IPS-18a (cell line): Measurements from ENCODE around the gene SLC25A5.
"Not testable (repeated sequence)": the region's sequence is repeated elsewhere in the genome, so short reads cannot be mapped to it uniquely, and the experiment has no call there.

ENCODE experiments used
- H3K27ac ChIP-seq: one replicate; pipeline ENCODE4 v1.5.1; 2013; ENCODE audit warnings: low read length
- H3K27me3 ChIP-seq: one replicate; pipeline ENCODE4 v1.6.1; 2013; ENCODE audit warnings: mild to moderate bottlenecking, low read length; ENCODE audit not compliant: control insufficient read depth, insufficient read depth
- H3K36me3 ChIP-seq: one replicate; pipeline ENCODE4 v1.6.1; 2013; ENCODE audit warnings: low read depth, low read length; ENCODE audit not compliant: control insufficient read depth
- H3K4me1 ChIP-seq: one replicate; pipeline ENCODE4 v1.6.1; 2013; ENCODE audit warnings: low read depth, low read length; ENCODE audit not compliant: control insufficient read depth
- H3K4me3 ChIP-seq: one replicate; pipeline ENCODE4 v1.5.1; 2013; ENCODE audit warnings: low read length
- H3K9ac ChIP-seq: one replicate; pipeline ENCODE4 v1.6.1; 2013; ENCODE audit warnings: mild to moderate bottlenecking, low read length, moderate library complexity
- H3K9me3 ChIP-seq: one replicate; pipeline ENCODE4 v1.6.1; 2013; ENCODE audit warnings: low read depth, low read length; ENCODE audit not compliant: control insufficient read depth

SLC25A5 gene

GRCh38 chrX:119495734-119496726 is 27.8 kb downstream of the SLC25A5 start:
- H3K9me3 ChIP-seq: no peaks in the 10 kb centered on the region
- H3K4me1 ChIP-seq: no peaks in the 10 kb centered on the region
- no peak overlapping the region for H3K9ac ChIP-seq

GRCh38 chrX:119497185-119497584 is 28.9 kb downstream of the SLC25A5 start:
- H3K4me3 ChIP-seq: no peak overlapping the region
- H3K27ac ChIP-seq: no peak overlapping the region
- H3K27me3 ChIP-seq: no peaks in the 10 kb centered on the region
- H3K4me1 ChIP-seq: no peaks in the 10 kb centered on the region
- no peaks in the 10 kb centered on the region for H3K36me3 ChIP-seq
- no peaks in the 10 kb centered on the region for H3K9me3 ChIP-seq
- H3K9ac ChIP-seq: no peak overlapping the region

More at GRCh38 chrX:119495734-119496726, 27.8 kb downstream of the SLC25A5 start:
- no peaks in the 10 kb centered on the region for H3K27me3 ChIP-seq
- no peak overlapping the region for H3K4me3 ChIP-seq
- H3K36me3 ChIP-seq: no peaks in the 10 kb centered on the region
- no peak overlapping the region for H3K27ac ChIP-seq

- no peaks in the 10 kb centered on the region for H3K9me3 ChIP-seq
- no peaks in the 10 kb centered on the region for H3K27me3 ChIP-seq
- no peak overlapping the region for H3K9ac ChIP-seq
- no peak overlapping the region for H3K4me3 ChIP-seq
- H3K36me3 ChIP-seq: no peaks in the 10 kb centered on the region
- H3K4me1 ChIP-seq: no peaks in the 10 kb centered on the region
- H3K27ac ChIP-seq: no peak overlapping the region
Observed at GRCh38 chrX:119500061-119500800, 32.0 kb downstream of the SLC25A5 start.

GRCh38 chrX:119501511-119502148 is 33.4 kb downstream of the SLC25A5 start:
- Histone ChIP-seq H3K36me3 (no peaks in the 10 kb centered on the region), H3K27ac (no peak overlapping the region), H3K4me3 (no peak overlapping the region), H3K4me1 (no peaks in the 10 kb centered on the region), H3K9me3 (no peaks in the 10 kb centered on the region), H3K9ac (no peak overlapping the region), H3K27me3 (no peaks in the 10 kb centered on the region)

GRCh38 chrX:119502727-119503483 is 34.7 kb downstream of the SLC25A5 start:
- Histone ChIP-seq H3K4me1 (no peaks in the 10 kb centered on the region), H3K4me3 (no peak overlapping the region), H3K27ac (no peak overlapping the region), H3K9ac (no peak overlapping the region), H3K9me3 (no peaks in the 10 kb centered on the region), H3K36me3 (no peaks in the 10 kb centered on the region), H3K27me3 (no peaks in the 10 kb centered on the region)

- Histone ChIP-seq H3K27me3 (no peaks in the 10 kb centered on the region), H3K9ac (no peak overlapping the region), H3K4me3 (no peak overlapping the region), H3K36me3 (no peaks in the 10 kb centered on the region), H3K27ac (no peak overlapping the region), H3K4me1 (no peaks in the 10 kb centered on the region), H3K9me3 (no peaks in the 10 kb centered on the region)
Observed at GRCh38 chrX:119503484-119503861, 35.2 kb downstream of the SLC25A5 start.

GRCh38 chrX:119505145-119505544 is 36.9 kb downstream of the SLC25A5 start:
- H3K9me3 ChIP-seq, H3K27me3 ChIP-seq, H3K27ac ChIP-seq, H3K4me1 ChIP-seq, H3K9ac ChIP-seq, H3K4me3 ChIP-seq, H3K36me3 ChIP-seq: not testable (repeated sequence)

GRCh38 chrX:119505945-119506344 is 37.7 kb downstream of the SLC25A5 start:
- no peaks in the 10 kb centered on the region for H3K9me3 ChIP-seq
- no peak overlapping the region for H3K4me3 ChIP-seq
- H3K27ac ChIP-seq: no peak overlapping the region
- no peak overlapping the region for H3K9ac ChIP-seq
- no peaks in the 10 kb centered on the region for H3K27me3 ChIP-seq
- H3K4me1 ChIP-seq: no peaks in the 10 kb centered on the region
- no peaks in the 10 kb centered on the region for H3K36me3 ChIP-seq

GRCh38 chrX:119507206-119507605 is 39.0 kb downstream of the SLC25A5 start:
- no peak overlapping the region for H3K27ac ChIP-seq
- no peak overlapping the region for H3K4me3 ChIP-seq
- H3K9me3 ChIP-seq: no peaks in the 10 kb centered on the region
- no peaks in the 10 kb centered on the region for H3K36me3 ChIP-seq
- no peaks in the 10 kb centered on the region for H3K27me3 ChIP-seq
- H3K4me1 ChIP-seq: no peaks in the 10 kb centered on the region
- no peak overlapping the region for H3K9ac ChIP-seq

GRCh38 chrX:119512146-119512800 is 44.0 kb downstream of the SLC25A5 start:
- Histone ChIP-seq H3K4me1 (no peaks in the 10 kb centered on the region), H3K9me3 (peaks cover 2% of the 10 kb centered on the region), H3K27ac (no peak overlapping the region), H3K9ac (no peak overlapping the region), H3K27me3 (no peaks in the 10 kb centered on the region), H3K36me3 (no peaks in the 10 kb centered on the region), H3K4me3 (no peak overlapping the region)
